Liver (tissue), 9 donors: ENCODE measurements around the gene INTS1. TPM values are rescaled to one million over a fixed set of nuclear protein-coding genes. Genes with fewer than 3 reads are reported as not detected.

Experiments
- DNase-seq: peaks from one replicate; pipeline ENCODE4 v3.0.0-alpha.2; 2017; ENCODE audit warnings: low spot score
- H3K27ac ChIP-seq, 2 donors: one replicate each; pipeline ENCODE4 v1.7.0; 2013; ENCODE audit warnings: inconsistent platforms in 2 of 2, low read length in 2 of 2, control low read depth in 1 of 2, low read depth in 1 of 2, mild to moderate bottlenecking in 1 of 2
- H3K27me3 ChIP-seq, 4 donors: one replicate each; pipeline versions ENCODE4 v1.6.1 to v1.7.0; 2013; ENCODE audit warnings: low read length in 3 of 4, inconsistent platforms in 1 of 4, mild to moderate bottlenecking in 1 of 4, moderate library complexity in 1 of 4; ENCODE audit not compliant: control insufficient read depth in 4 of 4, insufficient read depth in 4 of 4
- H3K36me3 ChIP-seq, 4 donors: one replicate each; pipeline versions ENCODE4 v1.6.1 to v1.7.0; 2013; ENCODE audit warnings: low read length in 3 of 4, mild to moderate bottlenecking in 3 of 4, low read depth in 1 of 4, moderate library complexity in 1 of 4; ENCODE audit not compliant: control insufficient read depth in 4 of 4, insufficient read depth in 3 of 4
- H3K4me1 ChIP-seq, 4 donors: one replicate each; pipeline versions ENCODE4 v1.6.1 to v1.7.0; 2013; ENCODE audit warnings: low read length in 3 of 4, mild to moderate bottlenecking in 3 of 4, moderate library complexity in 1 of 4; ENCODE audit not compliant: control insufficient read depth in 4 of 4, insufficient read depth in 4 of 4
- H3K4me3 ChIP-seq, 3 donors: one replicate each; pipeline versions ENCODE4 v1.6.1 to v1.7.0; 2013; ENCODE audit warnings: low read length in 3 of 3, control low read depth in 1 of 3, low read depth in 1 of 3, mild to moderate bottlenecking in 1 of 3
- H3K9ac ChIP-seq, 2 donors: one replicate each; pipeline ENCODE4 v1.7.0; 2013; ENCODE audit warnings: low read length in 2 of 2, mild to moderate bottlenecking in 2 of 2, moderate library complexity in 2 of 2, control low read depth in 1 of 2, low read depth in 1 of 2
- H3K9me3 ChIP-seq, 4 donors: one replicate each; pipeline versions ENCODE4 v1.6.1 to v1.7.0; 2013; ENCODE audit warnings: low read length in 3 of 4; ENCODE audit not compliant: control insufficient read depth in 4 of 4
- CTCF ChIP-seq: fragments of 150-350 bp; IDR thresholded peaks from 2 replicates; pipeline ENCODE4 v1.5.1; 2017; ENCODE audit warnings: improper control_type of control experiment, low read depth, low read length; ENCODE audit not compliant: missing input control
- EGR1 ChIP-seq, 2 donors: IDR thresholded peaks; 2 replicates each; pipeline ENCODE4 v1.6.1; 2016 to 2018; ENCODE audit warnings: antibody characterized with exemption in 2 of 2, low read depth in 2 of 2
- FOXA1 ChIP-seq: IDR thresholded peaks from 2 replicates; pipeline ENCODE4 v1.6.1; 2016; ENCODE audit warnings: antibody characterized with exemption
- FOXA2 ChIP-seq: IDR thresholded peaks from 2 replicates; pipeline ENCODE4 v1.6.1; 2016; ENCODE audit warnings: antibody characterized with exemption
- GABPA ChIP-seq, 2 donors: IDR thresholded peaks in 1 of 2; conservative IDR thresholded peaks in 1 of 2; 2 replicates each; pipeline ENCODE4 v1.6.1; 2016; ENCODE audit warnings: antibody characterized with exemption in 2 of 2, mild to moderate bottlenecking in 1 of 2, moderate library complexity in 1 of 2
- HNF4A ChIP-seq, 2 donors: conservative IDR thresholded peaks; 2 replicates each; pipeline ENCODE4 v1.6.1; 2016; ENCODE audit warnings: antibody characterized with exemption in 2 of 2, mild to moderate bottlenecking in 2 of 2
- HNF4G ChIP-seq: IDR thresholded peaks from 2 replicates; pipeline ENCODE4 v1.6.1; 2016; ENCODE audit warnings: antibody characterized with exemption
- JUND ChIP-seq, 2 donors: IDR thresholded peaks; 2 replicates each; pipeline ENCODE4 v1.6.1; 2016; ENCODE audit warnings: antibody characterized with exemption in 2 of 2
- MAX ChIP-seq: IDR thresholded peaks from 2 replicates; pipeline ENCODE4 v1.6.1; 2016; ENCODE audit warnings: antibody characterized with exemption
- NR2F2 ChIP-seq: IDR thresholded peaks from 2 replicates; pipeline ENCODE4 v1.6.1; 2016; ENCODE audit warnings: antibody characterized with exemption
- RAD21 ChIP-seq, 2 donors: IDR thresholded peaks; 2 replicates each; pipeline ENCODE4 v1.6.1; 2016; ENCODE audit warnings: antibody characterized with exemption in 2 of 2, mild to moderate bottlenecking in 2 of 2
- REST ChIP-seq: IDR thresholded peaks from 2 replicates; pipeline ENCODE4 v1.6.1; 2016; ENCODE audit warnings: antibody characterized with exemption, mild to moderate bottlenecking
- RXRA ChIP-seq, 2 donors: IDR thresholded peaks; 2 replicates each; pipeline ENCODE4 v1.6.1; 2017 to 2018; ENCODE audit warnings: antibody characterized with exemption in 2 of 2, mild to moderate bottlenecking in 1 of 2
- SP1 ChIP-seq: IDR thresholded peaks from 2 replicates; pipeline ENCODE4 v1.6.1; 2018; ENCODE audit warnings: antibody characterized with exemption, mild to moderate bottlenecking
- TAF1 ChIP-seq: conservative IDR thresholded peaks from 2 replicates; pipeline ENCODE4 v1.6.1; 2016; ENCODE audit warnings: antibody characterized with exemption, mild to moderate bottlenecking
- YY1 ChIP-seq: IDR thresholded peaks from 2 replicates; pipeline ENCODE4 v1.6.1; 2016; ENCODE audit warnings: antibody characterized with exemption, mild to moderate bottlenecking
- ZBTB33 ChIP-seq: IDR thresholded peaks from 2 replicates; pipeline ENCODE4 v1.6.1; 2016; ENCODE audit warnings: antibody characterized with exemption
- WGBS: extraction: QIAGEN DNeasy Blood & Tissue Kit; methylation state at CpG from one replicate; pipeline ENCODE4 v1.1.7; 2013; 5-methylcytosine and 5-hydroxymethylcytosine counted together
- polyA plus RNA-seq, 2 donors: library from polyadenylated mRNA; stranded (reverse) in 1 of 2; unstranded in 1 of 2; fragments of 200-250 nt in 1 of 2; fragments of >200 nt in 1 of 2; fragmentation: Nextera tagmentation in 1 of 2; extraction: Ambion mirVana in 1 of 2; gene quantifications; one replicate each; pipeline versions ENCODE4 v1.2.1 to v1.2.3, GENCODE V29; 2013 to 2015
- total RNA-seq, 2 donors: library from RNA; depleted of rRNA; stranded (reverse); fragments of >200 nt; gene quantifications; one replicate each; pipeline ENCODE4 v1.2.3, GENCODE V29; 2014
- donor health status: healthy.
- donor health status: healthy.
- donor health status: healthy.
- donor health status: healthy.
- donor health status: healthy.

Gene INTS1
- total and polyA plus RNA-seq, 4 donors, result 14.6 to 37.9 (median 30.7) TPM

GRCh38 chr7:1542329-1542728, 38.1 kb upstream of the INTS1 start:
- Histone ChIP-seq H3K9ac (no peak overlapping the region), H3K27me3 (no peaks in the 10 kb centered on the region), H3K4me3 (no peak overlapping the region), H3K9me3 (no peaks in the 10 kb centered on the region), H3K36me3 (peaks cover 4 to 18% (median 10%) of the 10 kb centered on the region in 4 donors), H3K27ac (no peak overlapping the region), H3K4me1 (peaks cover 0 to 6% (median 4%) of the 10 kb centered on the region in 4 donors)
- DNase-seq, result no peak
- 95% methylated on average over 21 of the region's 21 CpGs for WGBS
- no peak for TF ChIP-seq ZBTB33
- no peak for TF ChIP-seq HNF4A (conservative IDR thresholded peaks at IDR 0.05)
- no peak for TF ChIP-seq NR2F2
- TF ChIP-seq RXRA (IDR thresholded peaks at IDR 0.05), result no peak
- TF ChIP-seq HNF4G, result no peak
- no peak for TF ChIP-seq FOXA1
- TF ChIP-seq RAD21 (IDR thresholded peaks at IDR 0.05), result no peak
- no peak for TF ChIP-seq JUND (IDR thresholded peaks at IDR 0.05)
- TF ChIP-seq GABPA (IDR thresholded peaks at IDR 0.05 in 1 of 2, conservative IDR thresholded peaks at IDR 0.05 in 1 of 2), result no peak
- no peak for TF ChIP-seq SP1
- TF ChIP-seq YY1, result no peak
- no peak for TF ChIP-seq MAX
- TF ChIP-seq CTCF, result no peak
- no peak for TF ChIP-seq TAF1
- TF ChIP-seq FOXA2, result no peak

GRCh38 chr7:1541431-1542162, 37.4 kb upstream of the INTS1 start:
- H3K9ac ChIP-seq, result no peak overlapping the region
- H3K9me3 ChIP-seq, result no peaks in the 10 kb centered on the region
- H3K4me3 ChIP-seq, result no peak overlapping the region
- H3K4me1 ChIP-seq, result peaks cover 3 to 10% (median 7%) of the 10 kb centered on the region in 4 donors
- H3K27me3 ChIP-seq, result no peaks in the 10 kb centered on the region
- WGBS, result 93% methylated on average over 33 of the region's 33 CpGs
- no peak overlapping the region for H3K27ac ChIP-seq
- TF ChIP-seq FOXA2, result no peak
- no peak for TF ChIP-seq TAF1
- TF ChIP-seq HNF4A (conservative IDR thresholded peaks at IDR 0.05), result no peak
- no peak for TF ChIP-seq YY1
- no peak for TF ChIP-seq HNF4G
- TF ChIP-seq MAX, result no peak
- TF ChIP-seq EGR1 (IDR thresholded peaks at IDR 0.05; ENCODE audit: low read depth in 2 of 2), result no peak
- TF ChIP-seq RAD21 (IDR thresholded peaks at IDR 0.05), result no peak
- no peak for TF ChIP-seq CTCF
- no peak for TF ChIP-seq RXRA (IDR thresholded peaks at IDR 0.05)
- no peak for TF ChIP-seq ZBTB33
- no peak for TF ChIP-seq GABPA (IDR thresholded peaks at IDR 0.05 in 1 of 2, conservative IDR thresholded peaks at IDR 0.05 in 1 of 2)
- no peak for TF ChIP-seq REST
- no peak for TF ChIP-seq JUND (IDR thresholded peaks at IDR 0.05)
- DNase-seq, result no peak
- H3K36me3 ChIP-seq, result peaks cover 4 to 15% (median 9%) of the 10 kb centered on the region in 4 donors
